GM13977 (cell line): Measurements from ENCODE around the gene CPNE6.

Experiments used
- DNase-seq: peaks from one replicate; pipeline ENCODE4 v3.0.0; 2012; ENCODE audit warnings: low spot score
- CTCF ChIP-seq: IDR thresholded peaks from 2 replicates; pipeline ENCODE4 v1.5.1; 2012; ENCODE audit warnings: mild to moderate bottlenecking, control low read depth; ENCODE audit not compliant: insufficient read depth; ENCODE audit errors: extremely low read depth, missing control alignments
- in situ Hi-C: fragments of 300-500 bp; cut with MboI; formaldehyde crosslinking; loops from one replicate; pipeline ENCODE4 v1.12.0; 2022; ENCODE audit warnings: low sequenced_read_pairs, low pct_unique_long_range_greater_than_20kb, mixed read lengths, inconsistent platforms; ENCODE audit not compliant: unreplicated experiment

Gene CPNE6

GRCh38 chr14:24122898-24123297 is 51.5 kb downstream of the CPNE6 start:
- no peak for TF ChIP-seq CTCF
- DNase-seq = no peak
- in situ Hi-C loops = no loop called here

GRCh38 chr14:24123424-24124417 is 52.4 kb downstream of the CPNE6 start:
- in situ Hi-C loops = no loop called here
- no peak for DNase-seq
- TF ChIP-seq CTCF = no peak

- no peak for DNase-seq
- TF ChIP-seq CTCF = no peak
- in situ Hi-C loops = no loop called here
Measured at GRCh38 chr14:24126939-24127338, 55.6 kb downstream of the CPNE6 start.

GRCh38 chr14:24127673-24128072 is 56.3 kb downstream of the CPNE6 start:
- no peak for TF ChIP-seq CTCF
- DNase-seq = no peak
- in situ Hi-C loops = no loop called here
